Stimulated activated CD4-positive, alpha-beta T cell treated with anti-CD3 and anti-CD28 coated beads, TNF-alpha, amount 100 ng/mL, for 4 hours (primary cell): ENCODE measurements around the gene APOL2.
A peak's percentile ranks its signal among the peaks of the same experiment; 100 is the strongest.
"Not testable (repeated sequence)": the region's sequence is repeated elsewhere in the genome, so short reads cannot be mapped to it uniquely, and the experiment has no call there.

Experiments
- DNase-seq, 3 experiments: peaks; one replicate each; pipeline ENCODE4 v3.0.0-alpha.2; 2020; ENCODE audit warnings: low read depth in 3 of 3

Gene APOL2

GRCh38 chr22:36262307-36262706, 23.0 kb upstream of the APOL2 start:
- DNase-seq = not testable (repeated sequence)

DNA sequence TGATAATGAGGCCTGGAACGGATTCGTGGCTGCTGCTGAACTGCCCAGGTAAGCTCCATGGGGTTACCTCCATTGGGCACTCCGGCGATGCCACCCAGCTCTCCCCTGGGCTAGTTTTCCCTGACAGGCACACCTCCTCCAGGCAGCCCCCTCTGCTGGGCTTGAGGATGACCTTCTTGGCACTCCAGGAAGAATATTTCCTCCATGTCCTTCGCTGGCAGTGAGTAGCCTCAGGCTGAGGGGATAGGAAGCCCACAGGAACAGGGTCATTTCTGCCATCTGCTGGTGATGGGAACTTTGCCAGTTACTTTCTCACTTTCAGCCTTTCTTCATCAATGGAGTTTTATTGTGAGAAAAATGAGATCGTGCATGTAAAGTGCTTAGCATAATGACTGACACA, 22.3 kb upstream of the APOL2 start:
- not testable (repeated sequence) for DNase-seq

- DNase-seq = no peak
Measured at GRCh38 chr22:36259615-36260300, 20.4 kb upstream of the APOL2 start.

DNA sequence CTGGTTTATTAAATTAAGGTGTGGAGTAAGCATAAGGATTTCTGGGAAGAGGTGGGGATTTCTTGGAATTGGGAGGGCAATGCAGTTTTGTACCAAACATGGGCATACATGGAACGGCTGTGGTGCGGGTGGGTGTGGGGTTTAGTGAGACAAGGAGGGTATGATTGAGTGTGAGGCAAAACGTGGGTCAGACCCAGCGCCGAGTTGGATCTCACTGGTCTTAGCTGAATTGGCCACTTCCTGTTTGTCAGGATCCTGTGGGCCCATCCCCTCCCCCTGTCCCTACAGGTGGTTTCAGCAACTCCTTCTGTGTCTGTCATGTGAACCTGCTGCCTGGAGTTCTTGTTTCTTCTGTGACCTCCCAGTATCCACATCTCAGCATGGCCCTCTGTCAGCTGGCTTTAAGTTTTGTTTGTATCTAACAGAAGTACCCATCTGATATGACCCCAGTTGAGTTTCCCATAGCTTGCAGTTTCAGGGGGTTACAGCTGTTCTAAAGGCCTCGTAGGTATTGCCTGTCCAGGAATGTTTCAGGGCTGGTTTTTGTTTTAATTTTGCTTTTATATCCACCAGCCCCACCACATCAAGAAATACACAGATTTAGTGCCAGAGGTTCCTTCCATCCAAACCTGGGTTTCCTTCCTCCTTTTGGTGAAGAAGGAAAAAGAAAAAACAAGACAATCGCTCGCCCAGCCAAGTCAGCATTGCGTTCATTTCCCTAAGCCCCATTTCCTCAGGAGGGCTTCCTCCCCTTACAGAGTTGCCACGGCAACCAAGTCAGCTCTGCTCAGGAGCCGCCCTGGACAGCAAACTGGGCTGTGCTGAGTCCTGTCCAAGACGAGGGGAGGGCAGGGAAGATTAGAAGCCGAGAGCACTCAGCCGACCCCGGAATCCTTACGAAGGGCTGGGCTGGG, 19.6 kb upstream of the APOL2 start:
- no peak for DNase-seq

- no peak for DNase-seq
Measured at GRCh38 chr22:36257948-36258670, 18.8 kb upstream of the APOL2 start.

DNA sequence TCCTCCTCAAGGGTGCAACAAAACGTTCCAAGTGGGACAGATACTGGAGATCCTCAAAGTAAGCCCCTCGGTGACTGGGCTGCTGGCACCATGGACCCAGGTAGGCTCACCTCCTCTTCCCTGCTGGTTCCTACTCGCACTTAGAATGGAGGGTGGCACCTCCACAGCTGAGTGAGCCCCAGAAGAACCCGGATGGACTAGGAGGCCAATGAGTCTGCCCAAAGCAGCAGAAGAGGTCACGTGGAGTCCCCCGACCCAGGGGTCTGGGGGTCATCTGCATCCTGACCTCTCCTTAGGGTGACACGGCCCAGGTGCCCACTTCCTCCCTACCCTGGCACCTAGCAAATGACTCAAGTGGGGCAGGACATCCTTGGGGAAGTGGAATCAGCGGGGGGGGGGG, 18.0 kb upstream of the APOL2 start:
- no peak for DNase-seq

GRCh38 chr22:36256478-36256877, 17.2 kb upstream of the APOL2 start:
- DNase-seq = no peak

DNA sequence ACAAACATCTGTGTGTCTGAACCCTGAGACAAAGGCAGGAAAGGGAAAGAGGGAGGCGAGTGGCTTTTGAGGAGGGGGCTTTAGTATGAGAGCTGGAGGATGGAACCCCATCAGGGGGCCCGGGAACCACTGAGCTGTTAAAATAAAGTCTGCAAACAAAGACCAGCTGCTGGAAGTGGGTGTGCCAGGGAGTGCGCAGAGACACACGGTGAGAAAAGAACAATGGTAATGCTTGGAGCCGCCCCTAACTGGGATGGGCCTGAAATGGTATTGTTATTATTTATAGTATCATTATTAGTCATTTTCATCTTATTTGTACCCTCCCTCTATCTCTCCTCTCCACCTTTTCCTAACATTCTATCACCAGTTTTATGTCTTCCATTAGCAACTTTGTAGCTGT, 16.2 kb upstream of the APOL2 start:
- not testable (repeated sequence) for DNase-seq

- DNase-seq = peak in 2 of 3 experiments; percentile 43 to 48
Measured at GRCh38 chr22:36253523-36254490, 14.5 kb upstream of the APOL2 start.

DNA sequence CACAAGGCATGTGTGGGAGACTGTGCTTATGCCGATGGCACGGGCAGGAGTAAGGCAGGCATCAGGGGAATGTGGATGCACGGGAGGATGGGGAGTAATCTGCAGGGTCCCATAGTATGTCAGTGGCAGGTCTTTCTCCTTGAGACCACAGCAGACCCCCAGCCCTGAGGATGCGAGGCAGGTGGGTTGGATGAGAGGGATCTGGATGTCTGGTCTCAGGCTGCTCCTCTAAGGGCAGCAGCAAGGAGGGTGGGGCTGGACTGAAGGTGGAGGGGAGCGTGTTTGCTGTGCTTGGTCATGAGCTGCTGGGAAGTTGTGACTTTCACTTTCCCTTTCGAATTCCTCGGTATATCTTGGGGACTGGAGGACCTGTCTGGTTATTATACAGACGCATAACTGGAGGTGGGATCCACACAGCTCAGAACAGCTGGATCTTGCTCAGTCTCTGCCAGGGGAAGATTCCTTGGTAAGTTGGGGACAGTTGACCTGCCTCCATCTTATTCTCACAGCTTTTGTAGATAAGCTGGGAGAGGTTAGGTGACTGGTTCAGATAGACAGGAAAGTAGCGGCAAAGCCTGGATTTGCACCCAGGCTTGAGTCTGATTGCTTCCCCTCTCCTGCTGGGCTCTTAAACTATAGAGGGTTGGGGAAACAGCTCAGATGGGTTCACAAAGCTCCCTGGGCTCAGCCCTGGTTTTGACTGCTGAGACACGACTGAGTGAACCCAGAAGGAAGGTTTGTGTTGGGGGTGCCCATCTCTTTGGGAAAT, 13.6 kb upstream of the APOL2 start, which contains the start of gene APOL1:
Gene APOL1, plus strand, starts transcription at position 380 of the 769 bp plus-strand sequence. CDS start 1,823 bp downstream, outside the sequence.
- peak in 2 of 3 experiments; percentile 33 to 40 for DNase-seq

- DNase-seq = not testable (repeated sequence)
Measured at GRCh38 chr22:36251979-36252608, 12.8 kb upstream of the APOL2 start.

DNA sequence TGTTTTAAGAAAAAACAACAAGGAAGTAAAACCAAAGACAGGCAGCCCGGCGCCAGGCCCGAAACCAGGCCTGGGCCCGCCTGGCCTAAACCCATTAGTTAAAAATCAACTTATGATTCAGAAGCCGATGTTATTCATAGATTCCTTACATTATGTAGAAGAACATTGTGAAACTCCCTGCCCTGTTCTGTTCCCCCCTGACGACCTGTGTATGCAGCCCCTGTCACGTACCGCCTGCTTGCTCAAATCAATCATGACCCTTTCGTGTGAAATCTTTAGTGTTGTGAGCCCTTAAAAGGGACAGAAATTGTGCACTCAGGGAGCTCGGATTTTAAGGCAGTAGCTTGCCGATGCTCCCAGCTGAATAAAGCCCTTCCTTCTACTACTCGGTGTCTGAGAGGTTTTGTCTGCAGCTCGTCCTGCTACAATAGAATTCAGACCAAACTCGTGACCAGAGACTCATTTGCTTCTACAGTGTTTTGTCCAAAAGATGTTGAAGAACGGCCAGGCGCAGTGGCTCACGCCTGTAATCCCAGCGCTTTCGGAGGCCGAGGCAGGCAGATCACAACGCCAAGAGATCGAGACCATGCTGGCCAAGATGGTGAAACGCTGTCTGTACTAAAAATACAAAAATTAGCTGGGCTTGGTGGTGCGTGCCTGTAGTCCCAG, 11.1 kb upstream of the APOL2 start:
- DNase-seq = not testable (repeated sequence)

DNA sequence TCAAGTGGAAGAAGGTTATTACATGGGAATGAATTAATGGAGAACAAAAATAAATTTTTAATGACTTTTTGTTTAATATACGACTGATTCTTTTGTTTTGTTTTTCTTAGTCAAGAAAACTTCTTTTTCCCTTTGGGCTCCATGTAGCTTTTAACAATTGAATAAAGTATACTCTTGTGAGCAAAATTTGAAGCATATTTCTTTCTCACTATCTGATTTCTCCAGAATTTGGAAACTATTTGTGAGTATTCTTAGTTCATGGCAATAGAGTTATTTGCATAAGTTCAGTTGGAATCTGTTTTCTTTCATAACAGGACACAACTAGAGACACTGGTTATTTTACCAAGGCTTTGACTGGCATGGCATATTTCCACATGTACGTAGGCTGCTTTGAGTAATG, 9.8 kb upstream of the APOL2 start:
- DNase-seq = no peak

DNA sequence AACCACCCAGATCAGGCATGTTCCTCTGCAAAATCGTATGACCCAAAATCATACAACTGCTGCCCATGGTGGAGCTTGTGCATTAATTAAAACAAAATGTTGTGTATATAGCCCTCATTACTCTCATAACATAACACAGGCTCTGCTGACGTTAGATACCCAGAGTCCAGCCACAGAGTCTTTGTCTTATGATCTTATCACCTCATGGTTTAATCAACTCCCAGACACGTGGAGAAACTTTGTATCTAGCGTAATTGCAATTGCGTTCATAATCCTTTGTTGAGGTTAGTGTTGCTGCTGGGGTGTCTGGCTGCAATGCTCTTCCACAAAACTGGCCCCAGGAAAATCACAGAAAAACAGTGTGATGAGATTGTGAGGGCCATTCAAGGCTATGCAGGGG, 8.6 kb upstream of the APOL2 start:
- no peak for DNase-seq

GRCh38 chr22:36246718-36247117, 7.4 kb upstream of the APOL2 start:
- DNase-seq = no peak

- no peak for DNase-seq
Measured at GRCh38 chr22:36245805-36246356, 6.6 kb upstream of the APOL2 start.

DNA sequence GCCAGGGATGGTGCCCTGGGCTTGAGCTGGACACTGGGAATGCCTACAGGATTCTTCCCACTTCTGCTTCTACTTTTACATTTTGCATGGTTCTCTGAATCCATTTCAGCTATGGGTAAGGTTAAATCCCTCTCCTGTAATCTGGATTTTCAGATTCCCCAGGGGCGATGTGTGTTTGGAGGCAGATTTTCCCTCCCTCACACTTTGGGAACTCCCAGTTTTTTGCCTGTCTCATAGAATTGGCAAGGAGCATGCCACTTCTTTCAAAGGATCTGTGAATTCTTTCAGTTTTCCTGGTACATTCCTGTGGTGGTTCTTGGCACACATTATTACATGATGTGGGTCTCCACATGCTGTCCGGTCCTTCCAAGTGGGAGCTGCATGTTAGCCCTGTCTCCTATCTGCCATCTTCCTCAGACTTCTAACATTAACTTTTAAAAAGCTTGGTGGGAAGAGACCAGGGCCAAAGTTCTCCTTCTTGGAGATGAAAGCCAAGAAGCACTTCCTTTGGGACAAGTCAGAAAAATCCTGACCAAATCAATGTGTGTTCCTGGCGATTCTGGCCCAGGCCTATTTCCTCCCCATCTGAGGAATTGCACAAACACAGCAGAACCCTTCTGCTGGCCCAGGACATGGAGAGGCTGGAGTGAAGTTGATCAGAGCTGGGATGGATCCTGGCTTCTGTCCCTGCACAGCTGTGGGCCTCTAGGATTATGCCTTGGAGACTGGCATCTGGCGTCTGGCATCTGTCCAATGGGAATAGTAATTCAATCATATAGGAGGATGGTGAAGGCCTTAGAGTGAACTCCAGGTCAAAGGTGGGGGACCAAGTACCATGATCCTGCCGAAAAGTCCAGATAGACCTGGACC, 5.4 kb upstream of the APOL2 start:
- DNase-seq = no peak

DNA sequence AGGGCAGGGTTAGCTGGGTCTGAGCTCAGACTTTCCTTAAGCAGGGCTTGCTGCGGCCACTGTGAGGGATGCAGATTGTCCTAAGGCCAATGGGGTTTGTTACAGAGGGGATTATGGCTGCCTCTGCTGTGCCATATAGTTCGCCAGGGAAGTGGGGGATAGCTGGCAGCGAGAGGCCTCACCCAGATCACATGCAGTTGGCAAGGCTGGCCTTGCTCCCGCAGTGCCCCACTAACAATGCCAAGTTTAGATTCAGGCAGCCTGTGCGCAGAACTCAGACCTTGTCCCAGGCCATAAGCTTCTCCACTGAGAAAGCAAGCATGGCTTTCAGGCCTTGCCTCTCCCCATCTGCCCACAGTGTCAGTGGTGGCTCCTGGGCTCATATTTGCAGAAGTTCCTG, 4.7 kb upstream of the APOL2 start:
- DNase-seq = no peak
